ENCODE results near the gene ZFYVE9. TPM values are rescaled to one million over a fixed set of nuclear protein-coding genes. Genes with fewer than 3 reads are reported as not detected.

Gene ZFYVE9
- total and polyA plus RNA-seq, 2 of the 8 experiments (the other 6 are each of a cell fraction or from before 2014, with no cell fraction given), result 5.8 to 26.5 TPM

GRCh38 chr1:52229494-52229893 lies 87.6 kb downstream of the ZFYVE9 start:
- H4K20me1 ChIP-seq (replicated peaks in 1 of 2; ENCODE audit: control insufficient read depth in 1 of 2, insufficient read depth in 2 of 2, low read length in 2 of 2), result no peaks in the 10 kb centered on the region
- H3K36me3 ChIP-seq (ENCODE audit: control insufficient read depth in 2 of 4, insufficient read depth in 4 of 4, low read length in 3 of 4), result peaks cover 0 to 7% (median 1%) of the 10 kb centered on the region in 4 experiments; a peak in 1 of 8 replicates
- no peak overlapping the region for H2BK12ac ChIP-seq (ENCODE audit: low read depth, low read length)
- no peak overlapping the region for H2AFZ ChIP-seq (ENCODE audit: low read length)
- no peak overlapping the region for H3K27ac ChIP-seq (ENCODE audit: low read depth, low read length)
- H3K27me3 ChIP-seq (replicated peaks in 1 of 4; ENCODE audit: control insufficient read depth in 3 of 4, extremely low read depth in 1 of 4, insufficient read depth in 3 of 4, low read length in 3 of 4), result no peaks in the 10 kb centered on the region
- H2BK120ac ChIP-seq (replicated peaks; ENCODE audit: low read depth, low read length), result no peak overlapping the region
- no peak overlapping the region for H2BK15ac ChIP-seq (ENCODE audit: low read length)
- H3K9me3 ChIP-seq (ENCODE audit: insufficient read depth in 2 of 2, low read depth in 1 of 2, low read length in 1 of 2), result peaks cover 11 to 13% of the 10 kb centered on the region in 2 experiments
- H4K91ac ChIP-seq (replicated peaks; ENCODE audit: insufficient read length, low read length), result no peak overlapping the region
- TF ChIP-seq MAFK (IDR thresholded peaks at IDR 0.05; ENCODE audit: low read depth, low read length), result no peak
- no peak for TF ChIP-seq TAF7 (optimal IDR thresholded peaks at IDR 0.05; ENCODE audit: borderline replicate concordance, low read depth, low read length)
- TF ChIP-seq RXRA (IDR thresholded peaks at IDR 0.05; ENCODE audit: insufficient read depth, low read depth, low read length), result no peak
- TF ChIP-seq SAP30 (IDR thresholded peaks at IDR 0.05; ENCODE audit: insufficient read depth, insufficient replicate concordance, low read length), result no peak
- no peak for TF ChIP-seq ASH2L (IDR thresholded peaks at IDR 0.05; ENCODE audit: low read length)
- no peak for TF ChIP-seq CHD2 (IDR thresholded peaks at IDR 0.05; ENCODE audit: low read length)
- TF ChIP-seq CBX5 (IDR thresholded peaks at IDR 0.05; ENCODE audit: low read depth, low read length), result no peak
- TF ChIP-seq POLR2AphosphoS5 (IDR thresholded peaks at IDR 0.05; ENCODE audit: low read depth, low read length), result no peak
- no peak for TF ChIP-seq NRF1 (IDR thresholded peaks at IDR 0.05; ENCODE audit: low read depth, low read length)
- no peak for TF ChIP-seq USF2 (IDR thresholded peaks at IDR 0.05; ENCODE audit: low read length)
- no peak for TF ChIP-seq SP2 (IDR thresholded peaks at IDR 0.05; ENCODE audit: low read length)
- no peak for TF ChIP-seq KDM5A (IDR thresholded peaks at IDR 0.05; ENCODE audit: low read length)
- no peak for TF ChIP-seq SIX5 (IDR thresholded peaks at IDR 0.05; ENCODE audit: low read depth, low read length)
- no peak for TF ChIP-seq CEBPB (IDR thresholded peaks at IDR 0.05; ENCODE audit: low read depth, low read length)
- ChIA-PET CTCF (ENCODE audit: partially characterized antibody) (no interaction called here), POLR2A (ENCODE audit: partially characterized antibody) (no interaction called here)
- no peak for DNase-seq (ENCODE audit: low read depth in 1 of 2, low spot score in 2 of 2)
- H3K23ac ChIP-seq (ENCODE audit: insufficient read length), result no peak overlapping the region
- H2AK5ac ChIP-seq (ENCODE audit: low read depth, low read length), result no peak overlapping the region
- WGBS, 2 experiments (ENCODE audit: extremely low coverage in 1 of 2, insufficient coverage in 1 of 2, insufficient read length in 1 of 2, insufficient replicate concordance in 2 of 2, low coverage in 1 of 2, low lambda C conversion rate in 2 of 2, missing lambda C conversion rate in 1 of 2), result 89% methylated on average over 2 of the region's 3 CpGs; no CpG with 5 or more reads in 1 of the 2 experiments
- H2BK20ac ChIP-seq (ENCODE audit: low read length), result no peak overlapping the region
- H3K14ac ChIP-seq (ENCODE audit: insufficient read length), result no peak overlapping the region
- H3K56ac ChIP-seq (replicated peaks; ENCODE audit: insufficient read length, low read depth, low read length), result no peak overlapping the region
- no peak overlapping the region for H3K4me3 ChIP-seq (ENCODE audit: extremely low read depth in 1 of 4, insufficient read depth in 2 of 4, low read depth in 3 of 4, low read length in 4 of 4)
- no peaks in the 10 kb centered on the region; the same call in 1 of the 2 replicates for H3K23me2 ChIP-seq (ENCODE audit: low read depth, low read length)
- peaks cover 0 to 4% (median 0%) of the 10 kb centered on the region in 4 experiments; a peak in 2 of 7 replicates for H3K4me1 ChIP-seq (replicated peaks in 1 of 4; ENCODE audit: control insufficient read depth in 3 of 4, insufficient read depth in 4 of 4, low read length in 3 of 4)
- no peak overlapping the region for H4K8ac ChIP-seq (ENCODE audit: extremely low read depth, insufficient read depth, low read length)
- H3K18ac ChIP-seq (ENCODE audit: extremely low read depth, low read length), result no peak overlapping the region
- no peak overlapping the region for H2BK5ac ChIP-seq (ENCODE audit: low read depth, low read length)
- no peak overlapping the region for H3K4ac ChIP-seq (replicated peaks; ENCODE audit: insufficient read length, low read depth, low read length)
- no peak overlapping the region for H3K9ac ChIP-seq (replicated peaks in 1 of 4; ENCODE audit: extremely low read depth in 1 of 4, low read depth in 3 of 4, low read length in 3 of 4)
- H3K79me2 ChIP-seq (ENCODE audit: control insufficient read depth in 1 of 2, insufficient read depth in 2 of 2, low read length in 2 of 2), result no peaks in the 10 kb centered on the region
- H4K5ac ChIP-seq (ENCODE audit: insufficient read length, low read depth, low read length), result no peak overlapping the region
- H3K79me1 ChIP-seq (ENCODE audit: low read depth, low read length), result no peaks in the 10 kb centered on the region
- FAIRE-seq, result no peak
- H3K4me2 ChIP-seq (ENCODE audit: insufficient read depth in 1 of 2, low read depth in 2 of 2, low read length in 2 of 2), result no peak overlapping the region

Measured in H1 (cell line).